Psoas muscle (tissue), 8 donors: ENCODE results near the gene KSR1. TPM values are rescaled to one million over a fixed set of nuclear protein-coding genes. Genes with fewer than 3 reads are reported as not detected.

Source experiments
- ATAC-seq, 4 donors: fragments of 200-7000 bp; cut with Tn5 transposase; one replicate each; pipeline ENCODE4 v1.9.1; 2020; ENCODE audit warnings: moderate library complexity in 3 of 4, mild to moderate bottlenecking in 2 of 4
- DNase-seq, 2 donors: peaks; one replicate each; pipeline ENCODE4 v3.0.0-alpha.2; 2020
- H3K27ac ChIP-seq: fragments of 200-600 bp; one replicate; pipeline ENCODE4 v1.8.0; 2022
- H3K27me3 ChIP-seq, 3 donors: fragments of 200-600 bp in 1 of 3; one replicate each; pipeline versions ENCODE4 v1.6.1 to v1.8.0; 2013 to 2022; ENCODE audit warnings: low read length in 2 of 3, mild to moderate bottlenecking in 2 of 3, moderate library complexity in 1 of 3; ENCODE audit not compliant: insufficient read depth in 3 of 3
- H3K36me3 ChIP-seq, 2 donors: fragments of 200-600 bp in 1 of 2; one replicate each; pipeline versions ENCODE4 v1.6.1 to v1.8.0; 2013 to 2022; ENCODE audit warnings: low read depth in 1 of 2, mild to moderate bottlenecking in 1 of 2, moderate library complexity in 1 of 2; ENCODE audit not compliant: insufficient read depth in 1 of 2
- H3K4me1 ChIP-seq: fragments of 200-600 bp; one replicate; pipeline ENCODE4 v1.8.0; 2022
- H3K4me3 ChIP-seq: fragments of 200-600 bp; one replicate; pipeline ENCODE4 v1.8.0; 2022; ENCODE audit warnings: mild to moderate bottlenecking
- H3K9me3 ChIP-seq: fragments of 200-600 bp; one replicate; pipeline ENCODE4 v1.8.0; 2022
- CTCF ChIP-seq: fragments of 200-600 bp; IDR thresholded peaks from one replicate; pipeline ENCODE4 v1.8.0; 2022; ENCODE audit warnings: antibody characterized with exemption
- WGBS, 3 donors: extraction: QIAGEN DNeasy Blood & Tissue Kit; methylation state at CpG; one replicate each; pipeline versions ENCODE4 v1.1.6 to v1.1.7; 2013; 5-methylcytosine and 5-hydroxymethylcytosine counted together
- intact Hi-C, 2 donors: fragments of 100-400 bp; cut with DNase I; formaldehyde crosslinking; loops; one replicate each; pipeline versions ENCODE4 v1.11.0 to v1.14.2; 2022
- polyA plus RNA-seq, 3 donors: library from polyadenylated mRNA; stranded (reverse); fragments of 200-250 nt; gene quantifications; one replicate each; pipeline ENCODE4 v1.2.3, GENCODE V29; 2013
- total RNA-seq, 4 donors: library from RNA; stranded (reverse); fragmentation: NEBNext Ultra II Directional in 2 of 4; extraction: Animal tissue kit (Norgen Biotek cat#: 25700) in 2 of 4; gene quantifications; one replicate each; pipeline versions ENCODE4 v1.2.1 to v1.2.4, GENCODE V29; 2021 to 2023
- donor health status: healthy with polysubstance abuse.
- donor health status: DM: no; HTN: no; CAD: no; lungs with moderate emphysema.
- donor health status: Bipolar disorder and iron deficiency.
- donor health status: healthy.
- donor health status: DM: yes; HTN: yes; CAD: no.
- donor health status: DM: no; HTN: no; CAD: no.
- donor health status: DM: no; HTN: no; CAD: no.
- donor health status: DM: yes; HTN: yes; CAD: no.

Gene KSR1
- total and polyA plus RNA-seq, 7 donors = 7.8 to 93.0 (median 46.5) TPM

- intact Hi-C loops = no loop called here
- H3K27me3 ChIP-seq = no peaks in the 10 kb centered on the region
- no peak for TF ChIP-seq CTCF
- no peak for ATAC-seq
- WGBS, 3 donors = 51 to 67% (median 55%) methylated on average over 10 of the region's 10 CpGs
- peaks cover 15% of the 10 kb centered on the region for H3K4me1 ChIP-seq
- no peak overlapping the region for H3K4me3 ChIP-seq
- no peaks in the 10 kb centered on the region for H3K36me3 ChIP-seq
- no peak overlapping the region for H3K27ac ChIP-seq
- H3K9me3 ChIP-seq = no peaks in the 10 kb centered on the region
- DNase-seq = peak in 1 of 2 donors; percentile 62
Observed at GRCh38 chr17:27549251-27549893, 93.1 kb downstream of the KSR1 start.

- WGBS, 3 donors = 95 to 96% (median 95%) methylated on average over 13 of the region's 13 CpGs
- no peak for DNase-seq
- no peak for TF ChIP-seq CTCF
- Histone ChIP-seq H3K36me3 (no peaks in the 10 kb centered on the region), H3K4me1 (peaks cover 20% of the 10 kb centered on the region), H3K27me3 (no peaks in the 10 kb centered on the region), H3K4me3 (no peak overlapping the region), H3K27ac (no peak overlapping the region), H3K9me3 (no peaks in the 10 kb centered on the region)
- intact Hi-C loops = loop anchor here in 1 of 2 donors (10.0 kb wide), 1 partner anchor 46 kb away; no protein-coding TSS in a partner anchor
- no peak for ATAC-seq
Observed at GRCh38 chr17:27550291-27550930, 94.2 kb downstream of the KSR1 start.

DNA sequence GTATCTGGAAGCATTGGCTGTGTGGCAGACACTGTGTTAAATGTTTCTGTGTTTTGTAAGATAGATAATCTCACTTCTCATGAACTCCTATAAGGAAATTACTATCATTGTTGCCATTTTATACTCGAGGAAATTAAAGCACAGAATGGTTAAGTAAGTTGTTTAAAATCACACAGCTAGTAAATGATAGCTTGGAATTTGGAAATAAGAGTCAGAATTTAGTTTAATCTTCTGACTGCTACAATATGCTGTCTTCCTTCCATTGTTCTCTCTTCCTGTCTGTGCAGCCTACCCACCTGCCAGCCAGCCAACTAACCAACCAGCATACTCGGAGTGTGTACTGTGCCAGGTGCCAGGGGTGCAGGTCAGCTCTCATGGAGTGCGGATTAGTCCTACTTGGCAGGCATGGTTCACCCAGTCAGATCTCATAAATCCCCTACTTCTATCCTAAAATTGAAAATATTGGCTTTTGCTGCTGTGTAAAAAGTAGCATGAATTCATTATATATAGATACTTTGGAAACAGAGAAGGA lies 94.8 kb downstream of the KSR1 start:
- no peak for TF ChIP-seq CTCF
- DNase-seq (no peak), ATAC-seq (no peak)
- 70 to 81% (median 72%) methylated on average over 3 of the region's 3 CpGs for WGBS, 3 donors
- no peak overlapping the region for H3K4me3 ChIP-seq
- no peaks in the 10 kb centered on the region for H3K27me3 ChIP-seq
- H3K36me3 ChIP-seq = no peaks in the 10 kb centered on the region
- intact Hi-C loops = loop anchor here in 1 of 2 donors (10.0 kb wide), 1 partner anchor 46 kb away; no protein-coding TSS in a partner anchor
- H3K27ac ChIP-seq = no peak overlapping the region
- H3K9me3 ChIP-seq = no peaks in the 10 kb centered on the region
- peaks cover 20% of the 10 kb centered on the region for H3K4me1 ChIP-seq

GRCh38 chr17:27551701-27552248 lies 95.5 kb downstream of the KSR1 start:
- no peaks in the 10 kb centered on the region for H3K36me3 ChIP-seq
- H3K9me3 ChIP-seq = no peaks in the 10 kb centered on the region
- H3K27ac ChIP-seq = no peak overlapping the region
- intact Hi-C loops = loop anchor here in 1 of 2 donors (10.0 kb wide), 1 partner anchor 47 kb away; no protein-coding TSS in a partner anchor
- WGBS, 3 donors = 87 to 93% (median 90%) methylated on average over 12 of the region's 12 CpGs
- DNase-seq (no peak), ATAC-seq (peak in 1 of 4 donors; percentile 31)
- H3K4me3 ChIP-seq = no peak overlapping the region
- H3K4me1 ChIP-seq = peaks cover 21% of the 10 kb centered on the region
- H3K27me3 ChIP-seq = no peaks in the 10 kb centered on the region
- TF ChIP-seq CTCF = no peak
